Spinal cord (tissue), 10 donors: Measurements from ENCODE around the gene EFNA5. TPM values are rescaled to one million over a fixed set of nuclear protein-coding genes. Genes with fewer than 3 reads are reported as not detected.

ENCODE experiments used
- DNase-seq, 6 donors: peaks; one replicate each; pipeline versions ENCODE4 v3.0.0 to v3.0.0-alpha.2; 2013 to 2015; ENCODE audit warnings: low spot score in 6 of 6, low read depth in 4 of 6
- H3K27ac ChIP-seq: one replicate; pipeline ENCODE4 v1.5.1; 2013; ENCODE audit warnings: low read depth, low read length, control low read depth
- H3K27me3 ChIP-seq: one replicate; pipeline ENCODE4 v1.6.1; 2013; ENCODE audit warnings: low read length; ENCODE audit not compliant: control insufficient read depth, insufficient read depth
- H3K36me3 ChIP-seq: one replicate; pipeline ENCODE4 v1.6.1; 2013; ENCODE audit warnings: low read length; ENCODE audit not compliant: control insufficient read depth, insufficient read depth
- H3K4me1 ChIP-seq: one replicate; pipeline ENCODE4 v1.6.1; 2013; ENCODE audit warnings: low read length; ENCODE audit not compliant: control insufficient read depth, insufficient read depth
- H3K4me3 ChIP-seq: one replicate; pipeline ENCODE4 v1.5.1; 2013; ENCODE audit warnings: low read depth, low read length, control low read depth
- H3K9me3 ChIP-seq: one replicate; pipeline ENCODE4 v1.6.1; 2013; ENCODE audit warnings: low read length; ENCODE audit not compliant: control insufficient read depth, insufficient read depth
- WGBS: methylation state at CpG from one replicate; pipeline ENCODE4 v1.1.5; 2013; ENCODE audit warnings: missing lambda C conversion rate; ENCODE audit not compliant: insufficient coverage; 5-methylcytosine and 5-hydroxymethylcytosine counted together
- polyA plus RNA-seq, 2 donors: library from polyadenylated mRNA; unstranded; fragments of 120-200 nt; gene quantifications; one replicate each; pipeline ENCODE4 v1.2.1, GENCODE V29; 2013; ENCODE audit not compliant: insufficient read length in 2 of 2
- total RNA-seq, 2 donors: library from RNA; depleted of rRNA in 1 of 2; stranded (reverse); fragments of 120-200 nt in 1 of 2; fragments of >200 nt in 1 of 2; gene quantifications; one replicate each; pipeline versions ENCODE4 v1.2.3 to v1.2.4, GENCODE V29; 2013 to 2014
- donor health status: healthy.

The EFNA5 gene
- total and polyA plus RNA-seq, 4 donors = 11.7 to 17.7 (median 17.1) TPM

DNA sequence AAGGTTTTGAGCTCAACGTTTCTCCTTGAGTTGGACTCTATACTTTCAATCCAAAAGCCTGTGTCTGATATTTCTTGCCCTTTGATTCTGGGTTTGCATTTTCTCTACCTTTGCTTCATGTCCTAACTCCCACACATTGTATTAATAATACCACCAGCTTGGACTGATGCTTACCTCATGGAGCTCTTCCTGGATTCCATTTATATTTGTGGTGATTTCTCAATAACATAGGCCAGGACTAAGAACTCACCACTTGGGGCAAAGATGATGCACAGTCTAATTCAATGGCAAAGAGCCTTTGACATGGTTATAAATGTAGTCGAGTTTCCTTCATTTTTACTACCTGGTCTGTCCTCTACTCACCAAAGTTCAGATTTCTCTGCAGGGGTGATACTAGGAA is 27.5 kb upstream of the EFNA5 start:
- no peak for DNase-seq
- 100% methylated on average over 1 of the region's 2 CpGs for WGBS
- H3K9me3 ChIP-seq = no peaks in the 10 kb centered on the region
- H3K4me1 ChIP-seq = no peaks in the 10 kb centered on the region
- H3K4me3 ChIP-seq = no peak overlapping the region
- H3K27ac ChIP-seq = no peak overlapping the region
- H3K27me3 ChIP-seq = no peaks in the 10 kb centered on the region
- H3K36me3 ChIP-seq = no peaks in the 10 kb centered on the region

DNA sequence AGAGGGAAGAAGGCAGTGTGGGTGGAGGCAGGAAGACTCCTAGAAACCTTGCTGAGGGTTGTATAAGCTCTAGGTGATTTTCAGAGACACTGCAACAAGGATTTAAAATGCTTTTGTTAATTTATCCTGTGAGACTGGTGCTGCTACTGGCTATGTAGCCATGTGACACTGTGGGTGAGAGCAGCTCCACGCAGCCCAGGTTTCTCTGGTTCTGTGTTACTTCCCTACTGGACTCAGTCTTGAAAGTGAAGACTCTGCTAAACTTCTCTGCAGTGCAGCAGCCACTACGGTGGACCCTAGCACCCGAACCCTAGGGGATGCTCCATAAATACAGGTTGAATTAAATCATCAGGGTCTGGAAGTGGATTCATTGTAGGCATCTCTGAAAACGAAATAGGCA is 25.8 kb upstream of the EFNA5 start:
- Histone ChIP-seq H3K27me3 (no peaks in the 10 kb centered on the region), H3K4me1 (no peaks in the 10 kb centered on the region), H3K36me3 (no peaks in the 10 kb centered on the region), H3K27ac (no peak overlapping the region), H3K9me3 (no peaks in the 10 kb centered on the region), H3K4me3 (no peak overlapping the region)
- 53% methylated on average over 4 of the region's 4 CpGs for WGBS
- peak in 1 of 6 donors; percentile 12 for DNase-seq

DNA sequence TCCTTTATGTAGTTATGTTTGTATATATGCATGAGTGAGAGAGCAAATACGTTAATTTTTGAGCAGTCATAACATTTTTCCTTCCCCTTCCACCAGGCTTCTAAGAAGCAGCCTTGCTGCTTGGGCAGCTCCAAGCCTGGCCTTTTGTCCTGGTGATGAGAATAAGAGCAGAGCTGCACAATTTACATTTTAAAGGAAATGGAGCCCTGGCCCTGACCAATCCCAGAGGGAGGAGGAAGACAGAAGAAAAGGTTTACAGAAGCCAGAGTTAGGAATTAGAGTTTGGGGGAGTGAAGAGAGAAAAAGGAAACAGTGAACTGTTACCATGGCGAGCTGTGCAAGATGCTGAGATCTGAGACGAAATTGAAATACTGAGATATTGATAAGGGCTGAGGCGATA is 25.3 kb upstream of the EFNA5 start:
- no peak overlapping the region for H3K4me3 ChIP-seq
- H3K27ac ChIP-seq = no peak overlapping the region
- DNase-seq = peak in 2 of 6 donors; percentile 43 to 55
- no peaks in the 10 kb centered on the region for H3K9me3 ChIP-seq
- WGBS = 25% methylated on average over 3 of the region's 4 CpGs
- H3K36me3 ChIP-seq = no peaks in the 10 kb centered on the region
- no peaks in the 10 kb centered on the region for H3K27me3 ChIP-seq
- H3K4me1 ChIP-seq = no peaks in the 10 kb centered on the region

DNA sequence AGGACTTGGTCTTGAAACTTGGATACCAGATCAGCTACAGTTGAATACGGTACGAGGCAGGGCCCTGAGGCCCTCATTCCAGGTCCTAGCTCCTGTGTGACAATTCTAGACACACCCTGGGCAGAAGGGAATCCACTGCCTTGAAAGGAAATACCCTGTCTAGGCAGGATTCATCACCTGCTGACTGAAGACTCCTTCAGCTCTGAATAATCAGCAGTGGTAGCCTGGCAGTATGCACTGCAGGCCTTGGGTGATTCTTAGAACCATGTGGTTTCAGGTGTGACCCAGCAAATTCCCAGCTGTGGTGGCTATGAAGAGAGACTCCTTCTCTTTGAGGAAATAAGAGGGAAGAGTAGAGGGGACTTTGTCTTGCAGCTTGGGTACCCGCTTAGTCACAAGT is 17.2 kb upstream of the EFNA5 start:
- whole genome bisulfite sequencing = 97% methylated on average over 3 of the region's 3 CpGs
- H3K4me1 ChIP-seq = no peaks in the 10 kb centered on the region
- H3K27ac ChIP-seq = no peak overlapping the region
- no peaks in the 10 kb centered on the region for H3K27me3 ChIP-seq
- DNase-seq = no peak
- H3K9me3 ChIP-seq = no peaks in the 10 kb centered on the region
- H3K4me3 ChIP-seq = no peak overlapping the region
- H3K36me3 ChIP-seq = no peaks in the 10 kb centered on the region

DNA sequence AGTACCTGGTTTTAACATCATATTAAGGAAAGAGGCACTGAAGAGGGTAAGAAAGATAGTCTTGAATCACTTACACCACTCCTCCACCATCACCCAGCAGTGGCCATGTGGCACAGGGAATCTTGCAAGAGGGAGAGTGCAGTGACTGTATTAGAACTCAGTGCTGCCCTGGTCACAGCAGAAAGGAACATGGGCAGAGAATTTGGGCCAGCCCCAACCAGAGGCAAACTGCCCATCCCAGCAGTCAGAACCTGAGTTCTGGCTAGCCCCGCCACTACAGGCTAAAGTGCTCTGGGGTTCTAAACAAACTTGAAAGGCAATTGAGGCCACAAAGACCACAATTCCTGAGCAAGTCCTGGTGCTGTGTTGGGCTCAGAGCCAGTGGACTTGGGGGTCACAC is 16.7 kb upstream of the EFNA5 start:
- no peak for DNase-seq
- no peaks in the 10 kb centered on the region for H3K4me1 ChIP-seq
- WGBS = 100% methylated on average over 1 of the region's 1 CpG
- H3K27me3 ChIP-seq = no peaks in the 10 kb centered on the region
- no peak overlapping the region for H3K4me3 ChIP-seq
- H3K9me3 ChIP-seq = no peaks in the 10 kb centered on the region
- no peak overlapping the region for H3K27ac ChIP-seq
- H3K36me3 ChIP-seq = no peaks in the 10 kb centered on the region

DNA sequence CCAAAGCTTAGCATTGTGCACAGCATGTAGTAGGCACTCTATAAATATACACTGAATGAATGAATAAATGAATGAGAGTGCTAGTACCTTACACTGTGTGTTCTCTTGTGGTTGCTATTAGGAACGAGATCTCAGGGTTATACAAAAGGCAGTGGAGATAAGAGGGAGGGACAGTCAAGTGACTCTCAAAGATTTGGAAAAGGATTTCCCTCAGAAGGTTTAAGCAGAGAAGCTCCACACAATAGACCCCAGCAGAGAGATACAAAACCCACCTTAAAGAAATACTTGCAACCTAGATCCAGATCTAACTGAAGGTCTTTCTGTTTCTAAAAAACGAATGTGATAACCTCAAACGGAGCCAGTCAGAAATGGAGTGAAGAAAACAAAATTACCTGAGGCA is 11.8 kb upstream of the EFNA5 start:
- H3K9me3 ChIP-seq = no peaks in the 10 kb centered on the region
- no peak for DNase-seq
- no peaks in the 10 kb centered on the region for H3K4me1 ChIP-seq
- no peaks in the 10 kb centered on the region for H3K36me3 ChIP-seq
- H3K4me3 ChIP-seq = no peak overlapping the region
- WGBS = no CpG with 5 or more reads among the region's 3 CpGs
- H3K27me3 ChIP-seq = no peaks in the 10 kb centered on the region
- no peak overlapping the region for H3K27ac ChIP-seq

DNA sequence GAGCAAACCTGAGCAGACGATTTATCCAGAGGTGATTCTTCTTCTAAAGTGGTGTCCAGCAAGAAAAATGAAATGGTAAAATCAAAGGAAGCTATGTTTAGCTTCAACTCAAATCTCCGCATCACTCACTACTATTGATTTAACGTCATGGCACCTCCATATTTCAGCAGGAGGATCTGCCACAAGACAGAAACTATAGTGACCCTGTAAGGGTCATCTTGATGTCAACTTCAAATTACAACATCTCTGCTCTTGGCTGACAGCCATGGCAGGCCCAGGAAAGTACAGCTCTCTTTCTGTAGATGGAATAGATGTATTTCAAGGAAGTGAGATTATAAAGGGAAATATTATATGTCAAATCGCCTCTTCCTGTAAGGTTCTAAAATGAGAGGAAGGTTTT is 10.1 kb upstream of the EFNA5 start:
- H3K36me3 ChIP-seq = no peaks in the 10 kb centered on the region
- peaks cover 3% of the 10 kb centered on the region for H3K27me3 ChIP-seq
- DNase-seq = no peak
- H3K27ac ChIP-seq = no peak overlapping the region
- 100% methylated on average over 1 of the region's 4 CpGs for WGBS
- no peaks in the 10 kb centered on the region for H3K4me1 ChIP-seq
- no peak overlapping the region for H3K4me3 ChIP-seq
- no peaks in the 10 kb centered on the region for H3K9me3 ChIP-seq

DNA sequence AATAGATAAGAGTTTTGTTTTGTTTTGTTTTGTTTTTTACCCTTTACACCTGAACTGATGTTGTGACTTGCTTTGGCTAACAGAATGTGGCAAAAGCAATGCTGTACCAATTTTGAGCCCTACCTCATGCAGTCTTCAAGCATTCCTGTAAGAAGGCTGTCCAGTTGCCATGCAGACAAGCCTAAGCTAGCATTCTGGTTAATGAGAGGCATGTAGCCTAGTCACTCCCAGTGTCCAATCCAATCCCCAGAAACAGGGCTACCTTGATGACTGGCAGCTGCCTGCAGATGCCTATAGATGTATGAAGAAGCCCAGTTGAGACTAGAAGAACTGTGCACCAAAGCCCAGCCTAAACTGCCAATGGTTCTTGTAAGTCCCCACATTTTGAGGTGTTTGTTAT is 9.4 kb upstream of the EFNA5 start:
- Histone ChIP-seq H3K4me3 (no peak overlapping the region), H3K27me3 (peaks cover 4% of the 10 kb centered on the region), H3K27ac (no peak overlapping the region), H3K4me1 (no peaks in the 10 kb centered on the region), H3K36me3 (no peaks in the 10 kb centered on the region), H3K9me3 (no peaks in the 10 kb centered on the region)
- no peak for DNase-seq

DNA sequence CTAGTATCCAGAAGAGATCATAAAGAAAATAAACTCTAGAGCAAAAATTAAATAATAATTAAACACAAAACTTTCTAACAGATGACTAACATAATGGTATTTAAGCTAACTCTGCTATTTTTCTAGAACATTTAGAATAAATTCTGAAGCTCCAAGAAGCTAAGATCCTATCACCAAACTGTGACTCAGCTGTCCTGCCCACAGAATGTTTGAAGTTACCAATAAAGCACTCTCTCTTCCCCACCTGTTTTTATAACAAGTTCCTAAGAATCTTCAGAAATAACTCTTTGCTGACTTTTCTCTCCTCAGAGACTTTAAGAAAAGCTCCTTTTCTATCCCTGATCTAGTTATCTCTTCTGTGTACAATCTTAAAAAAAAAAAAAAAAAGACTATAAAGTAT is 6.0 kb upstream of the EFNA5 start:
- Histone ChIP-seq H3K4me3 (no peak overlapping the region), H3K36me3 (no peaks in the 10 kb centered on the region), H3K4me1 (peaks cover 14% of the 10 kb centered on the region), H3K9me3 (no peaks in the 10 kb centered on the region), H3K27ac (no peak overlapping the region), H3K27me3 (peaks cover 4% of the 10 kb centered on the region)
- DNase-seq = no peak

DNA sequence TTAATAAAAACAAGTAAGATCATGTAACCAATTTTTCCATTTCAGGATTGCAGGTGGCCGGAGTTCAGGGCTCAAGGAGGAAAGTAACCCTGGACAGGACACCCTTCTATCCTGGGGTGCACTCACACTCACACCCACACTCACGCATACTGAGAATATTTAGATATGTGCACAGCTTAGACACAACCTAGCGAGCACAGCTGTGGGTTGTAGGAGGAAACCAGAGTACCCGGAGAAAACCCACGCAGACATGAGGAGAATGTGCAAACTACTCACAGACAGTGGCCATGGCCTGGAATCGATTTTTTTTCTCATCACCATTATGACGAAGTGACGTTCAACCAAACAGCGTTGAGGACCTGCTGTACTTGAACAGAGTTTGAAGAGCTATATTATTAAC is 4.5 kb upstream of the EFNA5 start:
- 100% methylated on average over 3 of the region's 9 CpGs for WGBS
- peaks cover 3% of the 10 kb centered on the region for H3K36me3 ChIP-seq
- no peak for DNase-seq

More for the DNA sequence above, 4.5 kb upstream of the EFNA5 start:
- Histone ChIP-seq H3K4me1 (peaks cover 26% of the 10 kb centered on the region), H3K27ac (no peak overlapping the region), H3K27me3 (peaks cover 6% of the 10 kb centered on the region), H3K9me3 (no peaks in the 10 kb centered on the region), H3K4me3 (no peak overlapping the region)
